Heart left ventricle (tissue), 16 donors: ENCODE data around the gene PCBP1. TPM values are rescaled to one million over a fixed set of nuclear protein-coding genes. Genes with fewer than 3 reads are reported as not detected.
"Not testable (repeated sequence)": the region's sequence is repeated elsewhere in the genome, so short reads cannot be mapped to it uniquely, and the experiment has no call there.

Source experiments
- ATAC-seq, 4 donors: fragments of 200-7000 bp; cut with Tn5 transposase; one replicate each; pipeline ENCODE4 v1.9.1; 2020 to 2022; ENCODE audit warnings: moderate library complexity in 4 of 4, mild to moderate bottlenecking in 3 of 4, moderate number of reproducible peaks in 1 of 4
- DNase-seq, 5 donors: peaks; one replicate each; pipeline ENCODE4 v3.0.0-alpha.2; 2020
- H3K27ac ChIP-seq, 12 donors: fragments of 200-600 bp; sonication (generic) in 4 of 12; one replicate each; pipeline versions ENCODE4 v1.5.0 to v1.8.0; 2016 to 2022; ENCODE audit warnings: mild to moderate bottlenecking in 2 of 12
- H3K27me3 ChIP-seq, 9 donors: fragments of 200-600 bp; sonication (generic) in 2 of 9; one replicate each; pipeline versions ENCODE4 v1.5.1 to v1.8.0; 2016 to 2022; ENCODE audit warnings: mild to moderate bottlenecking in 3 of 9
- H3K36me3 ChIP-seq, 9 donors: fragments of 200-600 bp; sonication (generic) in 2 of 9; one replicate each; pipeline versions ENCODE4 v1.5.0 to v1.8.0; 2018 to 2022; ENCODE audit warnings: mild to moderate bottlenecking in 2 of 9
- H3K4me1 ChIP-seq, 12 donors: fragments of 200-600 bp; sonication (generic) in 4 of 12; one replicate each; pipeline versions ENCODE4 v1.5.0 to v1.8.0; 2016 to 2022; ENCODE audit warnings: mild to moderate bottlenecking in 3 of 12
- H3K4me3 ChIP-seq, 12 donors: fragments of 200-600 bp; sonication (generic) in 4 of 12; one replicate each; pipeline versions ENCODE4 v1.5.0 to v1.8.0; 2017 to 2022; ENCODE audit warnings: mild to moderate bottlenecking in 9 of 12, moderate library complexity in 4 of 12
- H3K9me3 ChIP-seq, 12 donors: fragments of 200-600 bp; sonication (generic) in 4 of 12; one replicate each; pipeline versions ENCODE4 v1.5.0 to v1.8.0; 2016 to 2022; ENCODE audit warnings: mild to moderate bottlenecking in 1 of 12
- CTCF ChIP-seq, 12 donors: fragments of 200-600 bp; sonication (generic) in 4 of 12; IDR thresholded peaks; one replicate each; pipeline versions ENCODE4 v1.5.0 to v1.8.0; 2018 to 2022; ENCODE audit warnings: antibody characterized with exemption in 12 of 12, mild to moderate bottlenecking in 5 of 12
- POLR2A ChIP-seq, 2 donors: fragments of 450-650 bp; IDR thresholded peaks; one replicate each; pipeline ENCODE4 v1.6.1; 2017; ENCODE audit warnings: antibody characterized with exemption in 2 of 2, mild to moderate bottlenecking in 2 of 2, moderate library complexity in 2 of 2
- WGBS, 4 donors: extraction: QIAGEN DNeasy Blood & Tissue Kit in 2 of 4; methylation state at CpG; one replicate each; pipeline versions ENCODE4 v1.1.5 to v1.1.7; 2013 to 2018; 5-methylcytosine and 5-hydroxymethylcytosine counted together
- intact Hi-C, 10 donors: fragments of 100-400 bp; cut with DNase I; formaldehyde crosslinking; loops; one replicate each; pipeline versions ENCODE4 v1.11.1 to v1.14.2; 2022
- polyA plus RNA-seq, 2 donors: library from polyadenylated mRNA; stranded (reverse); fragments of 200-250 nt; gene quantifications; one replicate each; pipeline ENCODE4 v1.2.3, GENCODE V29; 2013
- total RNA-seq, 9 donors: library from RNA; depleted of rRNA in 2 of 9; stranded (reverse); fragments of >200 nt in 2 of 9; fragmentation: NEBNext Ultra II Directional in 3 of 9; extraction: Animal tissue kit (Norgen Biotek cat#: 25700) in 3 of 9; gene quantifications; one replicate each; pipeline versions ENCODE4 v1.1.0 to v1.2.4, GENCODE V29; 2016 to 2023
- donor health status: ischemic (EF 13 %, LVEDD 7.1; RV severe dilation, severe dysfunction).
- donor health status: healthy with polysubstance abuse.
- donor health status: DM: no; HTN: yes; CAD: no.
- donor health status: DM: no; HTN: no; CAD: no.
- donor health status: ischemic (EF 25% LVEDD 6.9; RV normal size, moderate dysfunction).
- donor health status: ischemic (EF 25% LVEDD 5.7; RV mildly dilated, moderate dysfunction).
- donor health status: healthy.
- donor health status: DM: yes; HTN: yes; CAD: no.
- donor health status: ischemic (EF 35%, LVEDD 5.7; RV mildly dilated, moderate dysfunction).
- donor health status: nonischemic (EF 11% LVEDD 7.7; RV severe dilation, severe dysfunction).
- donor health status: DM: yes; HTN: yes; CAD: no.
- donor health status: PGD.
- donor health status: ischemic (EF 29% LVEDD 5.4; RV normal size, mild dysfunction).
- donor health status: nonischemic (EF 23%, LVEDD 6.1; RV moderate dilation, normal function).

Gene PCBP1
- total and polyA plus RNA-seq, 11 donors, result 106 to 296 (median 205) TPM

GRCh38 chr2:70050631-70051425, 36.4 kb upstream of the PCBP1 start:
- WGBS, 4 donors, result 89 to 93% (median 91%) methylated on average over 5 of the region's 5 CpGs
- peaks cover 0 to 19% (median 9%) of the 10 kb centered on the region in 12 donors for H3K4me1 ChIP-seq
- ATAC-seq, result no peak
- TF ChIP-seq CTCF (IDR thresholded peaks at IDR 0.05), result no peak
- TF ChIP-seq POLR2A (IDR thresholded peaks at IDR 0.05), result no peak
- H3K9me3 ChIP-seq, result no peaks in the 10 kb centered on the region
- intact Hi-C loops, result loop anchor here in 1 of 10 donors (10.0 kb wide), 1 partner anchor 126 kb away; no protein-coding TSS in a partner anchor
- DNase-seq, result no peak
- H3K4me3 ChIP-seq, result no peak overlapping the region
- no peak overlapping the region for H3K27ac ChIP-seq
- peaks cover 0 to 96% (median 61%) of the 10 kb centered on the region in 9 donors for H3K36me3 ChIP-seq
- H3K27me3 ChIP-seq, result no peaks in the 10 kb centered on the region

- not testable (repeated sequence) for H3K27ac ChIP-seq, H3K4me1 ChIP-seq, H3K9me3 ChIP-seq, DNase-seq, H3K27me3 ChIP-seq, ATAC-seq, H3K4me3 ChIP-seq
- peaks cover 0 to 97% (median 62%) of the 10 kb centered on the region in 9 donors for H3K36me3 ChIP-seq
- 88 to 100% (median 96%) methylated on average over 4 of the region's 4 CpGs for WGBS, 4 donors
- intact Hi-C loops, result loop anchor here in 1 of 10 donors (10.0 kb wide), 1 partner anchor 130 kb away; no protein-coding TSS in a partner anchor
Measured at GRCh38 chr2:70055259-70055658, 32.0 kb upstream of the PCBP1 start.

- 88 to 96% (median 95%) methylated on average over 2 of the region's 2 CpGs for WGBS, 4 donors
- Histone ChIP-seq H3K36me3 (peaks cover 0 to 91% (median 67%) of the 10 kb centered on the region in 9 donors), H3K4me1 (no peaks in the 10 kb centered on the region), H3K27ac (no peak overlapping the region), H3K27me3 (no peaks in the 10 kb centered on the region), H3K9me3 (no peaks in the 10 kb centered on the region), H3K4me3 (no peak overlapping the region)
- no peak for DNase-seq
- ATAC-seq, result no peak
- intact Hi-C loops, result loop anchor here in 3 of 10 donors (5.0 to 10.0 kb wide), 3 partner anchors 47 to 134 kb away; no protein-coding TSS in a partner anchor
- TF ChIP-seq POLR2A (IDR thresholded peaks at IDR 0.05) (no peak), CTCF (IDR thresholded peaks at IDR 0.05) (no peak)
Measured at GRCh38 chr2:70061317-70061716, 26.0 kb upstream of the PCBP1 start.

GRCh38 chr2:70062270-70062669, 25.0 kb upstream of the PCBP1 start:
- intact Hi-C loops, result loop anchor here in 3 of 10 donors (5.0 to 10.0 kb wide), 3 partner anchors 47 to 135 kb away; no protein-coding TSS in a partner anchor
- Histone ChIP-seq H3K27ac (no peak overlapping the region), H3K9me3 (no peaks in the 10 kb centered on the region), H3K4me3 (no peak overlapping the region), H3K36me3 (peaks cover 0 to 93% (median 64%) of the 10 kb centered on the region in 9 donors), H3K27me3 (no peaks in the 10 kb centered on the region), H3K4me1 (no peaks in the 10 kb centered on the region)
- DNase-seq, result no peak
- WGBS, 4 donors, result 88 to 100% (median 95%) methylated on average over 2 of the region's 2 CpGs
- no peak for ATAC-seq
- TF ChIP-seq POLR2A (IDR thresholded peaks at IDR 0.05), result no peak
- TF ChIP-seq CTCF (IDR thresholded peaks at IDR 0.05), result no peak
